Activated CD8-positive, alpha-beta memory T cell treated with anti-CD3 and anti-CD28 coated beads, Interleukin-2, amount 50 U/mL, for 1 hour (primary cell): ENCODE results near the gene ADSL.
"Not testable (repeated sequence)": the region's sequence is repeated elsewhere in the genome, so short reads cannot be mapped to it uniquely, and the experiment has no call there.

Source experiments
- DNase-seq: peaks from one replicate; pipeline ENCODE4 v3.0.0-alpha.2; 2020; ENCODE audit errors: extremely low read depth

The ADSL gene

GRCh38 chr22:40346185-40347118 lies at the start of gene ADSL:
Gene ADSL (plus strand): TSS chr22:40346500. CDS start chr22:40346559, 59 bp downstream.
- peak; percentile 56 for DNase-seq

- no peak for DNase-seq
Measured at GRCh38 chr22:40300316-40300715, 46.0 kb upstream of the ADSL start.

GRCh38 chr22:40300884-40301672 lies 45.2 kb upstream of the ADSL start:
- no peak for DNase-seq

- no peak for DNase-seq
Measured at GRCh38 chr22:40302149-40302548, 44.2 kb upstream of the ADSL start.

GRCh38 chr22:40305625-40306024 lies 40.7 kb upstream of the ADSL start:
- no peak for DNase-seq

- DNase-seq: no peak
Measured at GRCh38 chr22:40308999-40309573, 37.2 kb upstream of the ADSL start.

- DNase-seq: no peak
Measured at GRCh38 chr22:40309631-40310030, 36.7 kb upstream of the ADSL start.

- DNase-seq: no peak
Measured at GRCh38 chr22:40310081-40310767, 36.1 kb upstream of the ADSL start.

- DNase-seq: no peak
Measured at GRCh38 chr22:40310768-40311120, 35.6 kb upstream of the ADSL start.

GRCh38 chr22:40311646-40312045 lies 34.7 kb upstream of the ADSL start:
- not testable (repeated sequence) for DNase-seq

- DNase-seq: no peak
Measured at GRCh38 chr22:40312050-40312449, 34.2 kb upstream of the ADSL start.

- DNase-seq: no peak
Measured at GRCh38 chr22:40313007-40313406, 33.3 kb upstream of the ADSL start.

GRCh38 chr22:40314041-40314440 lies 32.3 kb upstream of the ADSL start:
- no peak for DNase-seq

GRCh38 chr22:40320687-40321086 lies 25.6 kb upstream of the ADSL start:
- no peak for DNase-seq

- no peak for DNase-seq
Measured at GRCh38 chr22:40322021-40322420, 24.3 kb upstream of the ADSL start.

- no peak for DNase-seq
Measured at GRCh38 chr22:40322818-40323447, 23.4 kb upstream of the ADSL start.

- DNase-seq: no peak
Measured at GRCh38 chr22:40323681-40324171, 22.6 kb upstream of the ADSL start.

GRCh38 chr22:40324468-40325305 lies 21.6 kb upstream of the ADSL start:
- DNase-seq: no peak

GRCh38 chr22:40325315-40325714 lies 21.0 kb upstream of the ADSL start:
- DNase-seq: peak; percentile 56
